Activated CD8-positive, alpha-beta memory T cell treated with anti-CD3 and anti-CD28 coated beads for 24 hours (primary cell): ENCODE data around the gene ZDHHC12.
A peak's percentile ranks its signal among the peaks of the same experiment; 100 is the strongest.
"Not testable (repeated sequence)": the region's sequence is repeated elsewhere in the genome, so short reads cannot be mapped to it uniquely, and the experiment has no call there.

ENCODE experiments used
- DNase-seq: peaks from one replicate; pipeline ENCODE4 v3.0.0-alpha.2; 2020

Gene ZDHHC12

DNA sequence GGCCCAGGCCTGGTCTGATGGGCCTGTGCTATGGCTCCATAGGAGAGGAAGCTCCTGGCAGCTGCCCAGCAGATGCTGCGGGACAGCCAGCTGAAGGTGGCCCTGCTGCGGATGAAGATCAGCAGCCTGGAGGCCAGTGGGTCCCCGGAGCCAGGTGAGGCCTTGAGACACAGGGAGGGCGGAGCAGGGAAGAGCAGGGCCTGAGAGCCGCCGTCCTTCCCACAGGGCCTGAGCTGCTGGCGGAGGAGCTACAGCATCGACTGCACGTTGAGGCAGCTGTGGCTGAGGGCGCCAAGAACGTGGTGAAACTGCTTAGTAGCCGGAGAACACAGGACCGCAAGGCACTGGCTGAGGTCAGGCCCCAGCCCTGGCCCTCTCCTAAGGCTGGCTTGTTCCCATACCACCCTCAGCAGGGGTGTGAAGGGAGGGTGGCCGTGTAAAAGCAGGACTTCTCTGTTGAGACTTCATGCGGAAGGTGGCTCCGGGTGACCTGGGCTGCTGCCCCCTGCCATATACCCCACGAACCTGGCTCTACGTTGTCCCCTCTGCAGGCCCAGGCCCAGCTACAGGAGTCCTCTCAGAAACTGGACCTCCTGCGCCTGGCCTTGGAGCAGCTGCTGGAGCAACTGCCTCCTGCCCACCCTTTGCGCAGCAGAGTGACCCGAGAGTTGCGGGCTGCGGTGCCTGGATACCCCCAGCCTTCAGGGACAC is 17.1 kb downstream of the ZDHHC12 start:
- no peak for DNase-seq

GRCh38 chr9:128706045-128706444 is 17.9 kb downstream of the ZDHHC12 start:
- no peak for DNase-seq

GRCh38 chr9:128705051-128705965 is 18.6 kb downstream of the ZDHHC12 start:
- no peak for DNase-seq

DNA sequence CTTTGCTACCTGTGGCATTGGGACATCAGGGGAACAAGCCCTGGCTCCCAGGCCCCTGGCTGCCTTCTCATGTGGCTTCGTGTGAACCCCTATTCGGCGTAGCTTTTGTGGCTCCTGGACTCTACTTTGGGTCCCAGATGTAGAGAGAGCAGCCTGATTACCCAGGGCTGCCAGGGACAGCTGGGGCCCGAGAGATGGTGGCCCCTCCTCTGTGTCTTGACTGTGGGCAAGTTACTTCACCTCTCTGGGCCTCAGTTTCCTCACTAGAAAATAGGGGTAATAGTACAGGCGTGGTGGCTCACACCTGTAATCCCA is 19.6 kb downstream of the ZDHHC12 start:
- no peak for DNase-seq

DNA sequence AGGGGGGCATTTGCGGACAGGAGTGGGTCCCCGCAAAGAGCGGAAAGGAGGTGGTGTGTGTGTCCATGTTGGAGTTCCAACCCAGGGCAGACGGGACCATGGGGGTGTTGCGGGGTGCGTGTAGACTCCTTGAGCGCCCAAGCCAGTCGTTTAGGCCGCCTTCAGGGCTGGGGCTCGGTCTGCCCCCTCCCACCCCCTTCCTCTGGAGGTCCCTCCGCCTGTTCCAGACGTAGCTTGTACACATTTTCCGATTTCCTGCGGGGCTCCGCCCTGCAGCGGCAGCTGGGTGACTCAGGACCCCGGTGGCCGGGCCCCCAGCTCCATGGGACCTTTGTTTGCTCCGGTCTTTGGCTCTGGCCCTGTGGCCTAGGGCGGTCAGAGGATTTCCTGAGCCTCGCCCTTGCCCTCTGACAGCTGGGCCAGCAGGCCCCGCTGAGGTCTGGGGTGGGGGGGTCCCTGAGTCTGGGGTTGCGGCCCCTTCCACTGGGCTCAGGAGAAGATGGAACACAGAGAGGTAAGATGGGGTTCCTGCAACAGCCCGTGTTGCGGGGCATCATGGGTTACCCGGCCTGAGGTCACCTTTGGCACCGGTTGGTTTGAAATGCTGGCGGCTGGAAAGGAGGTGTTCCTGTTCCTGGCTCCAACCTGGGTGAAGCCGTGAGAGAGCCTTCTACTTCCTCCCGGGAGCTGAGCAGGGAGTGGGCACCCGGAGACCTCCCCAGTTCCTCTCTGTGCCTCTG is 20.1 kb downstream of the ZDHHC12 start:
- no peak for DNase-seq

DNA sequence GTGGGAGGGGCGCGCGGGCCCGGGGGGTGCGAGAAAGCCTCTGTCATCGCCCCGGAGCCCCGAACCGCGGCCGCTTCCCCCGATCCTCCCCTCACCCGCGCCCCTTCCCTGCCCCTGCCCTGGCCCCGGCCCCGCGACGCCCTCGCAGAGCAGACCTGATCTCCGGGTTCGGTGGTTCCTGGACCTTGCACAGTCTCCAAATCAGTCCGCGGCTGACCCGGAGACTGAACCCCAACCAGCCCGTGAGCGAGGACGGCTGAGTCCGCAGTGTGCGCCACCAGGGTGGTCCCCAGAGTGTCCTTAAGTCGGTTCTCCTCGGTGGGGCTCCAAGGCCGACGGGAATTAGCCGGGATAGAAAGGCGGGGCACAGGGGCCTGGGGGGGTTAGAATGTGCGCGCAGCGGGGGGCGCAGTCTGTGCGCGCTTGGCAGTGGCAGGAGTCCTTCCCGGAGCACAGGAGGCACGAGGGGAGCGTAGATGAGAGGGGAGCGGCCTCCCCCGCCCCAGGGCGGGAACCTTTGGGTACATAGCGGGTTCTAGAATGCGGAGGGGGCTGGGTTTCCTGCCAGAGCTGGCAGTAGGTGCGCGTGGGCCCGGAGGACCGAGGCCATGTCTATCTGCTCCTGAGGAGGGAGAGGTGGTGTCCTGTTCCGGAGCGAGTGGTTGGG is 20.8 kb downstream of the ZDHHC12 start:
- peak; percentile 77 for DNase-seq

- peak; percentile 97 for DNase-seq
Observed at GRCh38 chr9:128702445-128702948, 21.4 kb downstream of the ZDHHC12 start, which contains the start of gene PKN3. TSS of gene PKN3 (plus strand) at chr9:128702503. CDS start at chr9:128702916, 413 bp downstream.

GRCh38 chr9:128701227-128701854 is 22.6 kb downstream of the ZDHHC12 start:
- no peak for DNase-seq

GRCh38 chr9:128699096-128699795 is 24.7 kb downstream of the ZDHHC12 start:
- not testable (repeated sequence) for DNase-seq

DNA sequence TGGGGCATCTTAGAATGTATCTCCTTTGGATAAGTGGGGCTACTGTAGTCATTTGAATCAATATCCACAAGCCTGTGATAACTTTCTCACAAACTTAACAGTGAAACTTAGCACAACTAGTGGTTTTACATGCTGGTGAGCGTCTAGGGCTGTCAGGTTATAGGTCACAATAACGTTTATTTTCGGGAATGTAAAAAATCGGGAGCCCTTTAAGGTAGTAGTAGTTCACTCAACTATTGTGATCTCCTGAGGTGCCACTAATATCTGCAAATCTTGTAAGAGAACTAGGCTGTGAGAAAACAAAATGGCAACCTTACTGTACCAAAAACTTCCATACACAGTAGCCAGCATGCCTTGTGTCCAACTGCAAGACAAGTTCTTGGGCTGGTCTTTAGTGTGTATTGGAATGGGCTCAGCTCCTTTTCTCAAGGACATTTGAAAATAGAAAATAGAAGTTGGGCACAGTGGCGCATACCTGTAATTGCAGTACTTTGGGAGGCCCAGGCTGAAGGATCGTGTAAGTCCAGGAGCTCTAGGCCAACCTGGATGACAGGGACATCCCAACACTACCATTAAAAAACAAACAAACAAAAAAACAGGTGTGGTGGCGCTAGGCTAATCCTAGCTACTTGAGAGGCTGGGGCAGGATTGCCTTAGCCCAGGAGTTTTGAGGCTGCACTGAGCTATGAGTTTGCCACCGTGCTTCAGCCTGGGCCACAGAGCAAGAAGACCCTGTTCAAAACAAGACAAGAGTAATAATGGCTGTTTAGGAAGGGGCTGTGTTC is 26.8 kb downstream of the ZDHHC12 start:
- DNase-seq, result no peak

DNA sequence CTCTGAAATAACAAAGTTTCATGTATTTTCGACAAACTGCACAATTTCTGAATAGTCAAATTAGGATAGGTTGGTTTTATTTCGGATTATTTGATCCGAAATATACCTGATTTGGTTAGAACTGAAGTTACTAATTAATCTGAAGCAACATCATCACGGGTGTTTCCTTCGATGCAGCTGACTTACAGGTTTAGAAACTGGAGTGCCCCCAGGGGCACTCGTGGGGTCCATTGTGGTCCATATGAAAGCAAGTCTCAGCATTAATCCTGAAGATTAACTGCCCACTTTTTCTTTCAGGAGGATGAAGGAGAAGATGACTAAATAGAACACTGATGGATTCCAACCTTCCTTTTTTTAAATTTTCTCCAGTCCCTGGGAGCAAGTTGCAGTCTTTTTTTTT is 29.6 kb downstream of the ZDHHC12 start:
- DNase-seq, result no peak

DNA sequence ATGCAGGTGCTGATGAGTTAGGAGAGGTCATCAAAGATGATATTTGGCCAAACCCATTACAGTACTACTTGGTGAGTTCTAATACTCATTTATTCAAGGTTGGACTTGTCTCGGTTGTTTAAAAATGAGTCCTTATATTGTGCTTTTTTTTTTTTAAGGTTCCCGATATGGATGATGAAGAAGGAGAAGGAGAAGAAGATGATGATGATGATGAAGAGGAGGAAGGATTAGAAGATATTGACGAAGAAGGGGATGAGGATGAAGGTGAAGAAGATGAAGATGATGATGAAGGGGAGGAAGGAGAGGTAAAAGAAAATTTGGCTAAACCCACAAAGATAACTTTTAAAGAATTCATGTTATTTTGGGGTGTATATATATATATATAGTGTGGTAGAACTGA is 30.2 kb downstream of the ZDHHC12 start:
- not testable (repeated sequence) for DNase-seq

DNA sequence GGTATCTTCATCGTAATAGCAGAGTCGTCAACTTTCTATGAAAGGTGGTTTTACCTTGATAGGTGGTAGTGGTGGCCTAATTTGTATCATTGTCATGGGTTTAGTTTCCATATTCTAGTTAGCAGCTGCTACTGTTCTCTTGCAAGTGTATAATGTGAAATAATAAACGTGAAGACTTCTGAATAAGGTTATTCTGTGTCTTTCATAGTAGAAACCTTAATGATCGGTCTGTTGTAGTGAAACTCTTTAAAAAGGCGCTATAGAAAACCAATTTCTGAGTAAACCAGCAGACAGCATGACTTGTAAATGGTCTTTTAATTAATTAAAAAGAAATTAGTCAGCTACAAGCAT is 33.3 kb downstream of the ZDHHC12 start:
- DNase-seq, result no peak

DNA sequence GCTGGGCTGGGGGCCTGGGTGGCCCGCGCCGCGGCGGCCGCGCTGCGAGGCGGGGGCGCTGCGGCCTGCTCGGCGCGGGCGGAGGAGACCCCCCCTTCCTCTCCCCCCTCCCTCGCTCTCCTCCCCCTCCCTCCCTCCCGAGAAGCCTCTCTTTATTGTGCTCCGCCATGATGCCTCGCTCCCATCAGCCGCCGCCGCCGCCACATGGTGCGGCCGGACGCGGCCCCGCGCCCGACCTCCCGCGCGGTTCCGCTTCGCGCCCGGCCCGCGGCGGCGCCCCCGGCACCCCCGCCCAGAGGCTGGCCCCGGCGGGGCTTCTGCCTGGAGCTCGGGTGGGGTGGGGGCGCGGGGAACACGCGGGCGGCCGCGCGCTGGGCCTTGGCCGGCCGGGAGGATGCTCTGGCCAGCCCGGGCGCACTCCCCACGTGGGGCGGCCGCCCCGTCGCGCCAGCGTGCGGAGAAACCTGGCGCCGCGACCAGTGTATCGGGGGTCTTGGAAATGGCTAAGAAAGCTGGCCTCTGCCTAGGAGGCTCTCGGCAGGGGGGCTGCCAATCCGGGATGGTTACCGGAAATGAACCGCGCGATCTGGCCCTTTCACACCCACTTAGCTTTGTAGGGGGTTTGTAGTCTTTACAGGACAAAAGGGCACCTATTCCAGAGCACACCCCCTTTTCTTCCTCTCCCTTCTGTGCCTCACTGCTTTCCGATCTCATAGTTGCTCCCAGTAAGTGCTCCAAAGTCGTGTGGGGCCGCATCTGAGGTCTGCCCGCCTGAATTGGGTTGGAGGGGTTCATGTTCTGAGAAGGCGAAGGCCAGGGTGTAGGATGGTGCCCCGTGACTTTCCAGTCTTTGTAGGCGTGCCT is 33.9 kb downstream of the ZDHHC12 start:
- peak; percentile 77 for DNase-seq

DNA sequence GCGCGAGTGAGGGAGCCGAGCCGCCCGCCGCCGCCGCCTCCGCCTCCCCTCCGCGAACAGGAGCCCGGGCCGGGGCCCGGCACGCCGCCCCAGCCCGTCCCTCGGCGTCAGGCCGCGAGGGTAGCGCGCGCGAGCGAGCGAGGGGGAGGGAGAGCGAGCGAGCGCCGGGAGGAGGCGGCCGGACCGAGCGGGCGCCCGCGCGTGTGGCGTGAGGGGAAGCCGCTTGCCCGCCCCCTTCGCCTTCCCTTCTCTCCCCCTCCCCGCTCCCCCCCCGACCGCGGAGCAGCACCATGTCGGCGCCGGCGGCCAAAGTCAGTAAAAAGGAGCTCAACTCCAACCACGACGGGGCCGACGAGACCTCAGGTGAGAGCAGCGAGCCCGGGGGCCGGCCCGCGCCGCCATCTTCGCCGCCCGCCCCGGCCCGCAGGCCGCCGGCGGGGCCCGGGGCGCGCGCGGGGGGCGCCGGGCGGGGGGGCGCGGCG is 34.6 kb downstream of the ZDHHC12 start:
- no peak for DNase-seq

DNA sequence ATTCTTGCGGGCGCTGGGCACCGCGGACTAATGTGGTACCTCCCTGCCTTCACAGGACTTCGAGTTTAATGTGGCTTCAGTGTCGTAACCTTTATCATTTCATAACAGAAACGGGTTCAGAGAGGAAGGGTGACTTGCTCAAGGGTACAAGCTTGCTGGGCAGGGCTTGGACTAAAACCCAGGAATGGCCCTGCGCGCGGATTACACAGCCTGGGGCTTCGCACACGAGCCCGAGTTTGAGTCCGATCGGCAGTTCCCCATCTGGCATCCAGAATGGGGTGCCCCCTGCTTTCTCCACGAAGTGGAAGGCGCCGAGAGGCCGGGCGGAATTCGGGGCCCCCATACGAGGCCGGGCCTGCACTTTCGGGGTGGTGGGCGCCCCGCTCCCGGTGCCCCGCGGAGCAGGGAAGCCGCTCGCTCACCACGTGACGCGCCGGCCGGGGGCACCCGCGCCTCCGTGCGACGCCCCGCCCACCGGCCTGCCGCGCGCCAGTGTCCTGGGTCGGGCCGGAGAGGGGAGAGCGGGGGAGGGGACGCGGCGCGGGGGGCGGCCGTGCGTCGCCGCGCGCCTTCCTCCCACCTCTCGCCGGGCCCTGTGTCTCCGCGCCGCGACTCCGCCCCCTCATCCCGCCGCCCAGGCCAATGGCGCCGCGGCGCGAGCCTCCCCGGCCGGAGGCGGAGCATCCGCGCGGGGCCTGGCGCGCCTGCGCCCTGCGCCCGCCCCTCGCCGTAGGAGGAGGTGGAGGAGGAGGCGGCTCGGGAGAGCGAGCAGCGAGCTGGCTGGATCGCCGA is 35.2 kb downstream of the ZDHHC12 start, which contains the start of gene SET:
Gene SET, plus strand, starts transcription at position 722 of the 792 bp plus-strand sequence. CDS start 361 bp downstream, outside the sequence.
- peak; percentile 94 for DNase-seq

DNA sequence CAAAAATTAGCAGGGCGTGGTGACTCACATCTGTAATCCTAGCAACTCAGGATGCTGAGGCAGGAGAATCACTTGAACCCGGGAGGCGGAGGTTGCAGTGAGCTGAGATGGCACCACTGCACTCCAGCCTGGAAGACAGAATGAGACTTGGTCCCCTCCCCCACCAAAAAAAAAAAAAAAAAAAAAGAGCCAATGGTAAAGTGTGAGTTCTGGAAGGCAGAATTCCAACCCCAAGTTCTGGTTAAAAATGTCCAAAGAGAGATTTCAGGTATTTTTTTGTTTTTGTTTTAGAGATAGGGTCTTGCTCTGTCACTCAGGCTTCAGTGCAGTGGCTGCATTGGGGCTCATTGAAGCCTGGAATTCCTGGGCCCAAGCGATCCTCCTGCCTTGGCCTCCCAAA is 36.5 kb downstream of the ZDHHC12 start:
- no peak for DNase-seq
